Colonic mucosa (tissue), 4 donors: ENCODE data around the gene CKS2. TPM values are rescaled to one million over a fixed set of nuclear protein-coding genes. Genes with fewer than 3 reads are reported as not detected.

Source experiments
- DNase-seq: peaks from one replicate; pipeline ENCODE4 v3.0.0-alpha.2; 2020
- H3K27ac ChIP-seq: fragments of 200-600 bp; one replicate; pipeline ENCODE4 v1.8.0; 2021
- H3K27me3 ChIP-seq: fragments of 200-600 bp; one replicate; pipeline ENCODE4 v1.8.0; 2021
- H3K36me3 ChIP-seq: fragments of 200-600 bp; one replicate; pipeline ENCODE4 v1.8.0; 2021
- H3K4me1 ChIP-seq: fragments of 200-600 bp; one replicate; pipeline ENCODE4 v1.8.0; 2021; ENCODE audit warnings: mild to moderate bottlenecking
- H3K4me3 ChIP-seq: fragments of 200-600 bp; one replicate; pipeline ENCODE4 v1.8.0; 2021
- H3K9ac ChIP-seq, 2 donors: one replicate each; pipeline ENCODE4 v1.7.0; 2013; ENCODE audit warnings: control low read depth in 2 of 2, low read depth in 2 of 2, low read length in 2 of 2
- H3K9me3 ChIP-seq: fragments of 200-600 bp; one replicate; pipeline ENCODE4 v1.8.0; 2021
- intact Hi-C: fragments of 100-400 bp; cut with DNase I; formaldehyde crosslinking; loops from one replicate; pipeline ENCODE4 v1.14.1; 2022
- microRNA-seq: library from miRNA; unstranded; fragments of <30 nt; microRNA quantifications from one replicate; pipeline ENCODE4, GENCODE V29; 2019
- total RNA-seq, 2 donors: library from RNA; stranded (reverse); fragmentation: NEBNext Ultra II Directional in 1 of 2; extraction: Animal tissue kit (Norgen Biotek cat#: 25700) in 1 of 2; gene quantifications; one replicate each; pipeline ENCODE4 v1.2.1, GENCODE V29; 2021
- TF ChIP-seq, protein P1 (sequence below): fragments of 200-600 bp; IDR thresholded peaks from one replicate; pipeline ENCODE4 v1.8.0; 2022; ENCODE audit warnings: antibody characterized with exemption, mild to moderate bottlenecking
- donor health status: healthy.
- donor health status: DM: no; HTN: no; CAD: no.
- donor health status: DM: no; HTN: no; CAD: no.

CKS2 gene
- total RNA-seq, 2 donors from 2014 or later, result 42.4 to 134 TPM

GRCh38 chr9:89363921-89364665 lies 53.1 kb downstream of the CKS2 start:
- H3K36me3 ChIP-seq, result peaks cover 8% of the 10 kb centered on the region
- TF ChIP-seq, protein P1, sequence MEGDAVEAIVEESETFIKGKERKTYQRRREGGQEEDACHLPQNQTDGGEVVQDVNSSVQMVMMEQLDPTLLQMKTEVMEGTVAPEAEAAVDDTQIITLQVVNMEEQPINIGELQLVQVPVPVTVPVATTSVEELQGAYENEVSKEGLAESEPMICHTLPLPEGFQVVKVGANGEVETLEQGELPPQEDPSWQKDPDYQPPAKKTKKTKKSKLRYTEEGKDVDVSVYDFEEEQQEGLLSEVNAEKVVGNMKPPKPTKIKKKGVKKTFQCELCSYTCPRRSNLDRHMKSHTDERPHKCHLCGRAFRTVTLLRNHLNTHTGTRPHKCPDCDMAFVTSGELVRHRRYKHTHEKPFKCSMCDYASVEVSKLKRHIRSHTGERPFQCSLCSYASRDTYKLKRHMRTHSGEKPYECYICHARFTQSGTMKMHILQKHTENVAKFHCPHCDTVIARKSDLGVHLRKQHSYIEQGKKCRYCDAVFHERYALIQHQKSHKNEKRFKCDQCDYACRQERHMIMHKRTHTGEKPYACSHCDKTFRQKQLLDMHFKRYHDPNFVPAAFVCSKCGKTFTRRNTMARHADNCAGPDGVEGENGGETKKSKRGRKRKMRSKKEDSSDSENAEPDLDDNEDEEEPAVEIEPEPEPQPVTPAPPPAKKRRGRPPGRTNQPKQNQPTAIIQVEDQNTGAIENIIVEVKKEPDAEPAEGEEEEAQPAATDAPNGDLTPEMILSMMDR, result no peak
- H3K27ac ChIP-seq, result no peak overlapping the region
- H3K4me1 ChIP-seq, result no peaks in the 10 kb centered on the region
- H3K9ac ChIP-seq, result no peak overlapping the region
- intact Hi-C loops, result no loop called here
- no peaks in the 10 kb centered on the region for H3K27me3 ChIP-seq
- no peak for DNase-seq
- no peak overlapping the region for H3K4me3 ChIP-seq
- H3K9me3 ChIP-seq, result no peaks in the 10 kb centered on the region

DNA sequence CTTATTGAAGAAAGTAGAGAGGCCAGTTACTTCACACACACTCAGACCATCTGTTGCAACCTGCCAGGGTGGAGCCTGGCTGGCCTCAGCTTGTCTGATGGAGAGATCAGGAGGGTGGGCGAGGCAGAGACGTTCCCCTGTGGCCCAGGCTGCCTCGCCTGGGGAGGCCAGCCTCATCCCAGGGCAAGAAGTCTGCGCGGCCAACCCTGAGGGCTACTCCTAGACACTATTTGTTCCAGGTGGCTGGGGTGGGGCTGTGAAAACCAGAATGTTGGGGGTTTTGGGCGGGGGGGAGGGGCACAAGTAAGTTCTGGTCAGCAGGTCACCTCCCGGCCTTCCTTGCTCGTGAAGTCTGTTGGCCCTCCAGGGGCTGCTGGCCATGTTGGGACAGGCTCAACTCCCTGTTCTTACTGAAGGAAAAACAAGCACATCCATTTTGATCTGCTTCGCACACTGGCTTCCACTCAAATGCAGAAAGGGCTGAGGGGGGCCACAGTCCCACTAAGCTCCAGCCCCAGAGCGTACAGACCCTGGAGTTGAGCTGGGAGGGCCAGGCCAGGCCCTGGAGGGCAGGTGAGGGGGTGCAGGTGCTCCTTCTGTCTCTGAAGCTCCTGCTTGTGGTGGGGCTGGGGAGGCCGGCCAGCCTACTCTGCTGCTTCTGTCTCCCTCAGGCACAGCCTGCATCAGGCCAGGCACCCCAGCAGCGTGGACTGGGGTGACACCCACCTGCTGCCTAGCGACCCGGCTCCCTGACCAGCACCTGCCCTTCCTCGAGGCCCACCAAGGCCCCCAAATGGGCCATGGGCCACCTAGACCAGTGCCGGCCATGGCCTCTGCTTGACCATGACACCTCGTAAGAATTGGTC lies 53.9 kb downstream of the CKS2 start:
- H3K4me1 ChIP-seq, result no peaks in the 10 kb centered on the region
- no peaks in the 10 kb centered on the region for H3K9me3 ChIP-seq
- intact Hi-C loops, result no loop called here
- no peak for DNase-seq
- TF ChIP-seq, protein P1, result no peak
- H3K27me3 ChIP-seq, result no peaks in the 10 kb centered on the region
- H3K9ac ChIP-seq, result no peak overlapping the region
- H3K36me3 ChIP-seq, result peaks cover 8% of the 10 kb centered on the region
- H3K4me3 ChIP-seq, result no peak overlapping the region
- H3K27ac ChIP-seq, result no peak overlapping the region

DNA sequence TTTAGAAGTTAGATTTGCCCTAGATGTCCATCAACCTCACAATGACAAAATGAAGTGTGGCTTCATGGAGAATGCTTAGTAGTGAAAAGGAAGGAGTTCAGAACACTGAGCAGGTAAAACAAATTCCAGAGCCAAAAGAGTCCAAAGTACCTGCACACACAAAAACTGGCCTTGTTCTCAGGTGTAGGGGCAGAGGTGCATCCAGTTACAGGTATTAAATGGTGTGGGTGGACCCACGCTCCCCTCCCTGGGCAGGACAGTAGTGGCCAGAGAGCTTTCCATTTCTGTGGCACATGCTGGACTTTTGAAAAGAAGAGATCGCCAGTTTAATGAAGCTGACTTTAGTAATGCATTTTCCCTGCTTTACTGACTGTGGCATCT lies 54.5 kb downstream of the CKS2 start:
- intact Hi-C loops, result no loop called here
- Histone ChIP-seq H3K27ac (no peak overlapping the region), H3K27me3 (no peaks in the 10 kb centered on the region), H3K9me3 (no peaks in the 10 kb centered on the region), H3K9ac (no peak overlapping the region), H3K36me3 (peaks cover 8% of the 10 kb centered on the region), H3K4me1 (no peaks in the 10 kb centered on the region), H3K4me3 (no peak overlapping the region)
- no peak for DNase-seq
- TF ChIP-seq, protein P1, result no peak

Small RNA genes within 50 kb of the gene (microRNA-seq; reads per million reads assigned to microRNA genes)
- gene MIR3153, result not detected

Other genes starting within 250 kb of the CKS2 start
- gene SHC3, start 132.4 kb upstream of the CKS2 start, total RNA-seq, result under 1 TPM; 0.32 to 0.58 TPM
- 10 to 100 TPM; 37.6 to 42.2 TPM for gene SECISBP2, start 7.3 kb downstream of the CKS2 start, total RNA-seq
- 10 to 100 TPM; 14.7 to 19.0 TPM for gene SEMA4D, start 186.9 kb downstream of the CKS2 start, total RNA-seq